Measurements from ENCODE around the gene PPID.
A peak's percentile ranks its signal among the peaks of the same experiment; 100 is the strongest.

PPID gene

DNA sequence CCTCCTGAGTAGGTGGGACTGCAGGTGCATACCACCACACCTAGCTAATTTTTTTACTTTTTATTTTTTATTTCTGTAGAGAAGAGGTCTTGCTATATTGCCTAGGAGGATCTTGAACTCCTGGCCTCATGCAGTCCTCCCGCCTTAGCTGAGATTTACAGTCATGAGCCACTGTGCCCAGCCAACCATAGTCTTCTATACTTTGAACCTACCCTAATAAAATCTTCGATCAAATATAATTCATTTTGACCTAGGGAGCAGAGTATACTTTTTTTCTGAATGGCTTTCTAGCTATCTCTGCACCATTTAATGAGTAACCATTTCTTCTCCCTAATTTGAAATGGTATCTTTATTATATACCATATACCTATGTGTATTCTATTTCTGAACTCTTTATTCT, 44.4 kb downstream of the PPID start:
- no peak overlapping the region for H2AFZ ChIP-seq (ENCODE audit: low read depth, low read length)
- H3K4me2 ChIP-seq (ENCODE audit: low read length) = no peak overlapping the region
- no peaks in the 10 kb centered on the region for H3K9me3 ChIP-seq (ENCODE audit: insufficient read depth, low read length)
- H3K36me3 ChIP-seq (replicated peaks; ENCODE audit: low read depth, low read length) = no peaks in the 10 kb centered on the region
- no peak overlapping the region for H3K9ac ChIP-seq (ENCODE audit: low read length)
- no peaks in the 10 kb centered on the region for H3K4me1 ChIP-seq (ENCODE audit: low read length)
- H3K27ac ChIP-seq (ENCODE audit: low read length) = no peak overlapping the region
- H3K79me2 ChIP-seq (ENCODE audit: low read length) = peaks cover 1% of the 10 kb centered on the region; the same call in 1 of the 2 replicates
- H3K4me3 ChIP-seq (ENCODE audit: low read length) = no peak overlapping the region
- H3K27me3 ChIP-seq (ENCODE audit: low read depth, low read length) = no peaks in the 10 kb centered on the region
- no peaks in the 10 kb centered on the region for H4K20me1 ChIP-seq (ENCODE audit: insufficient read depth, low read length)
- TF ChIP-seq EZH2phosphoT487 (IDR thresholded peaks at IDR 0.05; ENCODE audit: low read depth) = no peak
- TF ChIP-seq, protein P1, sequence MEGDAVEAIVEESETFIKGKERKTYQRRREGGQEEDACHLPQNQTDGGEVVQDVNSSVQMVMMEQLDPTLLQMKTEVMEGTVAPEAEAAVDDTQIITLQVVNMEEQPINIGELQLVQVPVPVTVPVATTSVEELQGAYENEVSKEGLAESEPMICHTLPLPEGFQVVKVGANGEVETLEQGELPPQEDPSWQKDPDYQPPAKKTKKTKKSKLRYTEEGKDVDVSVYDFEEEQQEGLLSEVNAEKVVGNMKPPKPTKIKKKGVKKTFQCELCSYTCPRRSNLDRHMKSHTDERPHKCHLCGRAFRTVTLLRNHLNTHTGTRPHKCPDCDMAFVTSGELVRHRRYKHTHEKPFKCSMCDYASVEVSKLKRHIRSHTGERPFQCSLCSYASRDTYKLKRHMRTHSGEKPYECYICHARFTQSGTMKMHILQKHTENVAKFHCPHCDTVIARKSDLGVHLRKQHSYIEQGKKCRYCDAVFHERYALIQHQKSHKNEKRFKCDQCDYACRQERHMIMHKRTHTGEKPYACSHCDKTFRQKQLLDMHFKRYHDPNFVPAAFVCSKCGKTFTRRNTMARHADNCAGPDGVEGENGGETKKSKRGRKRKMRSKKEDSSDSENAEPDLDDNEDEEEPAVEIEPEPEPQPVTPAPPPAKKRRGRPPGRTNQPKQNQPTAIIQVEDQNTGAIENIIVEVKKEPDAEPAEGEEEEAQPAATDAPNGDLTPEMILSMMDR (IDR thresholded peaks at IDR 0.05; ENCODE audit: low read depth, low read length) = no peak

DNA sequence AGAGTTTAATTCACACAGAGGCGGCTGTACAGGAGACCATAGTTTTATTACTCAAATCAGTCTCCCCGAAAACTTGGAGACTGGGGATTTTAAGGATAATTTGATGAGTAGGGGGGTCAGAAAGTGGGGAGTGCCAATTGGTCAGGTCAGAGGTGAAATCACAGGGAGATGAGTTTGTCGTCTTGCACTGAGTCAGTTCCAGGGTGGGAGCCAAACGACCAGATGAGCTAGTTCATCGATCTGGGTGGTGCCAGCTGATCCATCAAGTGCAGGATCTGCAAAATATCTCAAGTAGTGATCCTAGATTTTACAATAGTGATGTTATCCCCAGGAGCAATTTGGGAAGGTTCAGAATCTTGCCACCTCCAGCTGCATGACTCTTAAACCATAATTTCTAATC, 47.1 kb downstream of the PPID start:
- Histone ChIP-seq H3K79me2 (ENCODE audit: low read length) (peaks cover 17% of the 10 kb centered on the region), H4K20me1 (ENCODE audit: insufficient read depth, low read length) (no peaks in the 10 kb centered on the region), H3K4me1 (ENCODE audit: low read length) (peaks cover 5% of the 10 kb centered on the region; the same call in 1 of the 2 replicates), H3K4me3 (ENCODE audit: low read length) (no peak overlapping the region), H3K4me2 (ENCODE audit: low read length) (no peak overlapping the region), H2AFZ (ENCODE audit: low read depth, low read length) (no peak overlapping the region), H3K9me3 (ENCODE audit: insufficient read depth, low read length) (no peaks in the 10 kb centered on the region), H3K27ac (ENCODE audit: low read length) (no peak overlapping the region), H3K9ac (ENCODE audit: low read length) (no peak overlapping the region), H3K27me3 (ENCODE audit: low read depth, low read length) (no peaks in the 10 kb centered on the region), H3K36me3 (replicated peaks; ENCODE audit: low read depth, low read length) (no peaks in the 10 kb centered on the region)
- TF ChIP-seq, protein P1 (IDR thresholded peaks at IDR 0.05; ENCODE audit: low read depth, low read length) = no peak
- no peak for TF ChIP-seq EZH2phosphoT487 (IDR thresholded peaks at IDR 0.05; ENCODE audit: low read depth)

DNA sequence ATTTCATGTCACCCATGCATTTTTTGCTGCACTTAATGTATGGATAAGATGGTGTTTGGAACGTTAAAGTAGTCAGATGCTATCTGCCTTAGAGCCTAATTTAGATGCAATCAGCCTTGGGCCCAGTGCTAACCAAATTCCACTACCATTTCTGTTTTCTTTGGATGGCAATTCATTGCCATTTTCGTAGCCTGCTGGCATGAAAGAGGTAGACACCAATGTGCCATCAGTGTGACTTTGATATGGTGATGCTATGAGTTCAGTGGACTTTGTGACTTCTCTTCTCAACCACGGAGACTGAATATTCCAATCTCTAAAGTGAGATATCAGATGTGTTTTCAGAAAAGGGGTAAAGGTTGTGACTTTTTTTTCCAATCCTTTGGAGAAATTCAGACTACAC, 49.6 kb downstream of the PPID start:
- Histone ChIP-seq H4K20me1 (ENCODE audit: insufficient read depth, low read length) (peaks cover 21% of the 10 kb centered on the region), H3K4me1 (ENCODE audit: low read length) (peaks cover 21% of the 10 kb centered on the region), H3K27me3 (ENCODE audit: low read depth, low read length) (no peaks in the 10 kb centered on the region), H3K79me2 (ENCODE audit: low read length) (peaks cover 42% of the 10 kb centered on the region), H3K27ac (ENCODE audit: low read length) (no peak overlapping the region), H2AFZ (ENCODE audit: low read depth, low read length) (no peak overlapping the region), H3K4me3 (ENCODE audit: low read length) (no peak overlapping the region), H3K4me2 (ENCODE audit: low read length) (no peak overlapping the region; the same call in 1 of the 2 replicates), H3K9ac (ENCODE audit: low read length) (no peak overlapping the region), H3K9me3 (ENCODE audit: insufficient read depth, low read length) (no peaks in the 10 kb centered on the region), H3K36me3 (replicated peaks; ENCODE audit: low read depth, low read length) (peaks cover 3% of the 10 kb centered on the region)
- TF ChIP-seq EZH2phosphoT487 (IDR thresholded peaks at IDR 0.05; ENCODE audit: low read depth) = no peak
- TF ChIP-seq, protein P1 (IDR thresholded peaks at IDR 0.05; ENCODE audit: low read depth, low read length) = no peak

DNA sequence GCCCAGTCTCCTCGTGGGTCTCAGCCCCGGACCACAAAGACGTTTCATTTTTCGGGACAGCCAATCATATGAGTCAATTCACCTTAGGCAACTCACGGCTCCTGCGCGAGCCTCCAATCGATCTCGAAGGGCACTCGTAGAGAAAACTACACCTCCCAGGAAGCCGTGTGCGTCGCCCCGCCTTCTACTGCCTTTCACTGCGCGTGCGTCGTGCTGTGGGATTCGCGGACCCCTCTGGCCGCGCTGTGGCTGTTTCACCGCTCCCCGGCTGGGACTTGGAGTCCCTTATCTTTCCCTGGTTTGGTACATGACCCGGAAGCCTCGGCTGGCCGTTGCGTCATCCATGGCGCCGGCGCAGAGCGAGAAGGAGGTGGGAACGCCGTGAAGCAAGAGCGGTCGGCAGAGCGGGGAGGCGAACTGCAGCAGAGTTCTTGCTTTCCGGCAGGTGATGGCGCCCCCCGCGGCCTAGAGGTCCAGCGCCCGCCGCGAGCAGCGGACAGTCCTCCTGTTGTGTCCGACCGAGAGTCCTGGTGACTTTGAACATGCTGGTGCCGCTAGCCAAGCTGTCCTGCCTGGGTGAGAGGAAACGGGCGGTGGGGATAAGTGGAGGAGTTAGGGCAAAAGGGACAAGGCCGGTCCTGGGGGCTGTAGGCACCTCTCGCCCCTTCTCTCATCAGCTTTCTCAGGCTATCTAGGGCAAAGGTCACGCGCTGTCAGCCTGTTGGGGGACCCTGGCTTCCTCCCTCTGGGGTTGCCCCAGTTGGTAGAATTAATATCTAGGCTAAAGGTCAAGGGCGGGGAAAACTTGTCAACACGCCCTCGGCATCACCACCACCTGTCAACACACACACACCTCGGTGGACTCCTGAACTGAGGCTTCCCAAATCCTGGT, 51.0 kb downstream of the PPID start, which contains the start of gene ETFDH:
TSS of gene ETFDH (plus strand) at position 382 of the 892 bp plus-strand sequence. CDS start at position 543, 161 bp downstream.
- Histone ChIP-seq H3K9me3 (ENCODE audit: insufficient read depth, low read length) (no peaks in the 10 kb centered on the region), H3K36me3 (replicated peaks; ENCODE audit: low read depth, low read length) (peaks cover 12% of the 10 kb centered on the region), H3K4me2 (ENCODE audit: low read length) (peak within 1 kb of the TSS; percentile 92), H3K79me2 (ENCODE audit: low read length) (peaks cover 57% of the 10 kb centered on the region), H3K9ac (ENCODE audit: low read length) (peak within 1 kb of the TSS; percentile 99), H3K27me3 (ENCODE audit: low read depth, low read length) (no peaks in the 10 kb centered on the region), H4K20me1 (ENCODE audit: insufficient read depth, low read length) (peaks cover 27% of the 10 kb centered on the region), H3K27ac (ENCODE audit: low read length) (peak within 1 kb of the TSS; percentile 94), H3K4me1 (ENCODE audit: low read length) (peaks cover 21% of the 10 kb centered on the region), H3K4me3 (ENCODE audit: low read length) (peak within 1 kb of the TSS; percentile 82), H2AFZ (ENCODE audit: low read depth, low read length) (peak within 1 kb of the TSS; percentile 96)
- TF ChIP-seq, protein P1 (IDR thresholded peaks at IDR 0.05; ENCODE audit: low read depth, low read length) = peak; percentile 90
- TF ChIP-seq EZH2phosphoT487 (IDR thresholded peaks at IDR 0.05; ENCODE audit: low read depth) = no peak
